Loucy (cell line): ENCODE results near the gene ACSF2.
"Not testable (repeated sequence)": the region's sequence is repeated elsewhere in the genome, so short reads cannot be mapped to it uniquely, and the experiment has no call there.

ENCODE experiments used
- H2AFZ ChIP-seq: fragments of 200-600 bp; sonication (generic); 2 replicates; pipeline ENCODE4 v1.6.0; 2016; ENCODE audit warnings: antibody characterized with exemption, mild to moderate bottlenecking, low read length, moderate library complexity
- H3F3A ChIP-seq: fragments of 200-600 bp; 2 replicates; pipeline ENCODE4 v1.6.0; 2016; ENCODE audit warnings: antibody characterized with exemption, low read depth, mild to moderate bottlenecking
- H3K27me3 ChIP-seq: fragments of 200-600 bp; sonication (generic); 2 replicates; pipeline ENCODE4 v1.6.1; 2014; ENCODE audit warnings: low read length, mild to moderate bottlenecking; ENCODE audit not compliant: insufficient read depth, poor library complexity, severe bottlenecking
- H3K36me3 ChIP-seq: fragments of 200-600 bp; sonication (generic); 2 replicates; pipeline ENCODE4 v1.6.1; 2016; ENCODE audit warnings: low read length; ENCODE audit not compliant: insufficient read depth
- H3K4me1 ChIP-seq: fragments of 200-600 bp; sonication (generic); 2 replicates; pipeline ENCODE4 v1.5.1; 2014; ENCODE audit warnings: low read length, mild to moderate bottlenecking; ENCODE audit not compliant: insufficient read depth, poor library complexity, severe bottlenecking
- H3K4me2 ChIP-seq: fragments of 200-600 bp; sonication (generic); 2 replicates; pipeline ENCODE4 v1.6.0; 2014; ENCODE audit warnings: antibody characterized with exemption, low read length, low read depth, mild to moderate bottlenecking; ENCODE audit not compliant: poor library complexity, severe bottlenecking
- H3K4me3 ChIP-seq: fragments of 200-600 bp; sonication (generic); 2 replicates; pipeline ENCODE4 v1.5.1; 2014; ENCODE audit warnings: low read length, mild to moderate bottlenecking, mixed read lengths; ENCODE audit not compliant: poor library complexity, severe bottlenecking
- H3K79me2 ChIP-seq: fragments of 200-600 bp; sonication (generic); 2 replicates; pipeline ENCODE4 v1.6.1; 2014; ENCODE audit warnings: low read length; ENCODE audit not compliant: insufficient read depth
- H3K9ac ChIP-seq: fragments of 200-600 bp; sonication (generic); 2 replicates; pipeline ENCODE4 v1.6.0; 2014; ENCODE audit warnings: mild to moderate bottlenecking, low read depth, low read length, moderate library complexity; ENCODE audit not compliant: poor library complexity, severe bottlenecking
- H3K9me2 ChIP-seq: fragments of 200-600 bp; sonication (generic); replicated peaks from 2 replicates; pipeline ENCODE4 v1.6.1; 2016; ENCODE audit warnings: low read depth, low read length, mixed read lengths
- H3K9me3 ChIP-seq: fragments of 200-600 bp; sonication (generic); 2 replicates; pipeline ENCODE4 v1.6.1; 2014; ENCODE audit warnings: mild to moderate bottlenecking, antibody characterized with exemption, low read length, low read depth; ENCODE audit not compliant: insufficient read depth
- H4K20me1 ChIP-seq: fragments of 200-600 bp; sonication (generic); 2 replicates; pipeline ENCODE4 v1.6.0; 2014; ENCODE audit warnings: antibody characterized with exemption, low read length, mild to moderate bottlenecking; ENCODE audit not compliant: insufficient read depth, poor library complexity, severe bottlenecking
- CTCF ChIP-seq: fragments of 200-600 bp; sonication (generic); conservative IDR thresholded peaks from 2 replicates; pipeline ENCODE4 v1.5.1; 2014; ENCODE audit warnings: mild to moderate bottlenecking, antibody characterized with exemption, low read length
- EZH2phosphoT487 ChIP-seq: fragments of 200-600 bp; IDR thresholded peaks from 2 replicates; pipeline ENCODE4 v1.6.1; 2018; ENCODE audit warnings: antibody characterized with exemption, mild to moderate bottlenecking, moderate library complexity, borderline replicate concordance

The ACSF2 gene

GRCh38 chr17:50412188-50412732 lies 13.8 kb upstream of the ACSF2 start:
- Histone ChIP-seq H3K27me3 (no peaks in the 10 kb centered on the region), H4K20me1 (no peaks in the 10 kb centered on the region), H3K9ac (no peak overlapping the region), H3K79me2 (no peaks in the 10 kb centered on the region), H3K4me3 (no peak overlapping the region), H3K4me2 (no peak overlapping the region), H3K4me1 (no peaks in the 10 kb centered on the region), H2AFZ (no peak overlapping the region), H3K36me3 (no peaks in the 10 kb centered on the region), H3F3A (no peaks in the 10 kb centered on the region), H3K9me2 (no peaks in the 10 kb centered on the region), H3K9me3 (no peaks in the 10 kb centered on the region)
- TF ChIP-seq CTCF, result no peak
- TF ChIP-seq EZH2phosphoT487, result no peak

- no peaks in the 10 kb centered on the region for H3K4me1 ChIP-seq
These were observed 11.2 kb upstream of the ACSF2 start for GRCh38 chr17:50414808-50415207.

GRCh38 chr17:50419577-50419976 lies 6.4 kb upstream of the ACSF2 start:
- not testable (repeated sequence) for H3K9me3 ChIP-seq, H3K9me2 ChIP-seq, H4K20me1 ChIP-seq, H2AFZ ChIP-seq, H3K4me2 ChIP-seq, H3K4me3 ChIP-seq, H3K9ac ChIP-seq, H3K36me3 ChIP-seq, H3K79me2 ChIP-seq, H3K27me3 ChIP-seq
- Histone ChIP-seq H3F3A (peaks cover 11% of the 10 kb centered on the region), H3K4me1 (peaks cover 28% of the 10 kb centered on the region)

More at GRCh38 chr17:50414808-50415207, 11.2 kb upstream of the ACSF2 start:
- Histone ChIP-seq H3K9ac (no peak overlapping the region), H3K9me3 (no peaks in the 10 kb centered on the region), H2AFZ (no peak overlapping the region), H3K36me3 (no peaks in the 10 kb centered on the region), H3K4me2 (no peak overlapping the region), H4K20me1 (no peaks in the 10 kb centered on the region), H3F3A (no peaks in the 10 kb centered on the region), H3K79me2 (no peaks in the 10 kb centered on the region), H3K9me2 (no peaks in the 10 kb centered on the region), H3K4me3 (no peak overlapping the region), H3K27me3 (no peaks in the 10 kb centered on the region)
- TF ChIP-seq EZH2phosphoT487 (no peak), CTCF (no peak)

- H3K9me3 ChIP-seq, result no peaks in the 10 kb centered on the region
- no peaks in the 10 kb centered on the region for H4K20me1 ChIP-seq
- H3K36me3 ChIP-seq, result no peaks in the 10 kb centered on the region
- peak overlapping the region; percentile 70 for H3K4me3 ChIP-seq
- H3K79me2 ChIP-seq, result peaks cover 11% of the 10 kb centered on the region
- H2AFZ ChIP-seq, result peak overlapping the region; percentile 79; the same call in 1 of the 2 replicates
- H3K27me3 ChIP-seq, result no peaks in the 10 kb centered on the region
- peak overlapping the region; percentile 69 for H3K9ac ChIP-seq
- H3F3A ChIP-seq, result peaks cover 11% of the 10 kb centered on the region
- no peak for TF ChIP-seq CTCF
- no peak for TF ChIP-seq EZH2phosphoT487
- H3K9me2 ChIP-seq, result no peaks in the 10 kb centered on the region
- peaks cover 38% of the 10 kb centered on the region for H3K4me1 ChIP-seq
- H3K4me2 ChIP-seq, result peak overlapping the region; percentile 75
These were observed 5.5 kb upstream of the ACSF2 start for GRCh38 chr17:50420419-50421112.
